GM19324 (cell line): Measurements from ENCODE around the gene KCNIP4.

ENCODE experiments used
- ATAC-seq: cut with Tn5 transposase; IDR thresholded peaks from one replicate; pipeline ENCODE4 v1.9.1; 2021; ENCODE audit warnings: mild to moderate bottlenecking, moderate library complexity; ENCODE audit not compliant: unreplicated experiment, low FRiP score

The KCNIP4 gene

GRCh38 chr4:21901831-21902230, 46.7 kb downstream of the KCNIP4 start:
- ATAC-seq: no peak

GRCh38 chr4:21901281-21901680, 47.3 kb downstream of the KCNIP4 start:
- no peak for ATAC-seq

- no peak for ATAC-seq
Observed at GRCh38 chr4:21900211-21900610, 48.4 kb downstream of the KCNIP4 start.

GRCh38 chr4:21898101-21898500, 50.5 kb downstream of the KCNIP4 start:
- ATAC-seq: no peak

- ATAC-seq: no peak
Observed at GRCh38 chr4:21896767-21897166, 51.8 kb downstream of the KCNIP4 start.

GRCh38 chr4:21893136-21893535, 55.4 kb downstream of the KCNIP4 start:
- ATAC-seq: no peak

GRCh38 chr4:21890231-21890630, 58.3 kb downstream of the KCNIP4 start:
- ATAC-seq: no peak

- ATAC-seq: no peak
Observed at GRCh38 chr4:21888195-21888976, 60.2 kb downstream of the KCNIP4 start.

- no peak for ATAC-seq
Observed at GRCh38 chr4:21887481-21887880, 61.1 kb downstream of the KCNIP4 start.

GRCh38 chr4:21885770-21886169, 62.8 kb downstream of the KCNIP4 start:
- no peak for ATAC-seq

- ATAC-seq: no peak
Observed at GRCh38 chr4:21885241-21885640, 63.3 kb downstream of the KCNIP4 start.

- no peak for ATAC-seq
Observed at GRCh38 chr4:21884615-21885014, 64.0 kb downstream of the KCNIP4 start.

GRCh38 chr4:21882051-21882839, 66.3 kb downstream of the KCNIP4 start:
- no peak for ATAC-seq

GRCh38 chr4:21879187-21879586, 69.4 kb downstream of the KCNIP4 start:
- no peak for ATAC-seq

- no peak for ATAC-seq
Observed at GRCh38 chr4:21876711-21877110, 71.9 kb downstream of the KCNIP4 start.

- no peak for ATAC-seq
Observed at GRCh38 chr4:21873145-21873544, 75.4 kb downstream of the KCNIP4 start.

- no peak for ATAC-seq
Observed at GRCh38 chr4:21872101-21872500, 76.5 kb downstream of the KCNIP4 start.

- no peak for ATAC-seq
Observed at GRCh38 chr4:21869978-21870745, 78.4 kb downstream of the KCNIP4 start.

- ATAC-seq: no peak
Observed at GRCh38 chr4:21864686-21865085, 83.9 kb downstream of the KCNIP4 start.

GRCh38 chr4:21862917-21863316, 85.7 kb downstream of the KCNIP4 start:
- ATAC-seq: no peak

- ATAC-seq: no peak
Observed at GRCh38 chr4:21858971-21859370, 89.6 kb downstream of the KCNIP4 start.
